Measurements from ENCODE around the gene ASPA.
"Not testable (repeated sequence)": the region's sequence is repeated elsewhere in the genome, so short reads cannot be mapped to it uniquely, and the experiment has no call there.

The ASPA gene

GRCh38 chr17:3507869-3508268 is 32.1 kb downstream of the ASPA start:
- no peak for DNase-seq
- ATAC-seq = no peak

DNA sequence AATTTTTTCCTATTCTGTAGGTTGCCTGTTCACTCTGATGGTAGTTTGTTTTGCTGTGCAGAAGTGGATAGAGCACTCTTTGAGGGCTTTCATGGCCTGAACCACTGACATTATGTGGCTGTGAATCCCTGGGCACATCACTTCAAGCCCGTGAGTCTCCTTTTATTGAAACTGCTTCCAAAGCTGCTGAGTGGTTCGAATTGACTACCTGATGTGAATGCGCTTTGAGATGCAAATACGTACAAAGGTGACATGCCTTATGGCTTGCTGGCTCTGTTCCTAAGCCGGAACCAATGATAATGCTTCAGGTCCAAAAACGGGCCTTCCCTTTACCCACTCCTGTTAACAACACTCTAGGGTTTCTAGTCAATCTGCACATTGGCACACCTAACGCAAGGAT is 34.3 kb downstream of the ASPA start:
- DNase-seq (no peak), ATAC-seq (no peak)

DNA sequence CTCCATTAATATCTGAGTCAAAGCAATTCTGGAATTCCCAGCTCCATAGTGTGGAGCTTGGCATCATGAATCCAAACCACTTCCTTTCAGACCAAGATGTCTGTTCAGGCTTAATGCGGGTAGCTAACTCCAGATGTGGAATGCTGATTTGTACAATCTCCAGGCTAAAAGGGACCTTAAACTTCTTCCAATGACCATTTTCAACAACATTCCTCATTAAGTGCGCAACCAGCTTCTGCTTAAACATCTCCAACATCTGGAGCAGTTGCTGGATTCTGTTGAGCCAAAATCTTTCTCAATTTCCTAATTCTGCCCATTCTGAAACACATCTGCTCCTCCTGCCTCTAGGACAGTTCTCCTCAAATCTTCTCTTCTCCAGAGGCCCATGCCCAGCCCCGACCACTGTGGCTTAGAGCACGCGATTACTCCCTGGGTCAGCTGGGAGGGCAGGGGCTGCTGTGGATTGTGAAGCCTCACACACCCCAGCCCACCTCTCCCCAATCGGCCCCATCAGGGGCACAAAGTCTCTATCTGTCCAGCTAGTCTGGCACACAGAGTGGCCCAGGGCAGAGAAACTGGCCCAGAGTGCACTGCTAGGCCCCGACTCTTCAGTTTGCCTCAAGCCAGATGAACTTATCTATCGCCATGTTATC is 36.2 kb downstream of the ASPA start:
- no peak for DNase-seq
- no peak for ATAC-seq

- DNase-seq = no peak
Measured at GRCh38 chr17:3512505-3513171, 36.8 kb downstream of the ASPA start.

DNA sequence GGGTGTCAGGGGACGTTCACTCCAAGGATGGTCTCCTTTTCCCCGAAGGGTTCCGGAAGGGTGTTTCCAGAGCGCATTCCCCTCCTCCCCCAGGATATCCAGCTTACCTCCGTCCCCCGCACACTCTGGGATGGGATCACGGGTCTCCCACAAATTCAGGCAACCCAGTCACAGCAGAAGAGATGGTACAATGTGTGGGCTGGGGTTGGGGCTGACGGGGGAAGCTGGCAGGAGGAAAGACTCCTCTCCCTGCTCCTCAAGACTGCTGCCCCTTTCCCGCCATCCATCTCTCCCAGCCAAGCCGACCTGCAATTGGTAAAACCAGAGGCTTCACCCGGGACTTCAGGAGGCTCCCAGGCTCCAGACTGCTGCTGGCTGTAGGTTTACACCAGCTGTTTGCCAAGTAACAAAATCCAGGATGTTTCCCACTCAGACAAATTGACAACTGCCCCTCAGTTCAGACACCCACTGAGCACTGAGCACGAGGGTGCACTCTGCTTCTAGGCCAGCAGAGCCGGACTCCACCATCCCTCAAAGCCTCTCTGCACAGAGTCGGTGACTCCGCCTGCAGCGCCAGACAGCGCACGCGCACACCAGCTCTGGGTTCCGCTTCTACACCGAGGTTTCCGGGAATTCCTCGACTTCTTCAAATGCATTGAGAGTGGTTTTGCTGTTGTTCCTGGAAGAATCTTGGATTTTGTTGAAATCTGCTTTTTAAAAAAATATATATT is 37.7 kb downstream of the ASPA start:
- no peak for ATAC-seq
- no peak for DNase-seq

More at GRCh38 chr17:3512505-3513171, 36.8 kb downstream of the ASPA start:
- ATAC-seq = no peak

DNA sequence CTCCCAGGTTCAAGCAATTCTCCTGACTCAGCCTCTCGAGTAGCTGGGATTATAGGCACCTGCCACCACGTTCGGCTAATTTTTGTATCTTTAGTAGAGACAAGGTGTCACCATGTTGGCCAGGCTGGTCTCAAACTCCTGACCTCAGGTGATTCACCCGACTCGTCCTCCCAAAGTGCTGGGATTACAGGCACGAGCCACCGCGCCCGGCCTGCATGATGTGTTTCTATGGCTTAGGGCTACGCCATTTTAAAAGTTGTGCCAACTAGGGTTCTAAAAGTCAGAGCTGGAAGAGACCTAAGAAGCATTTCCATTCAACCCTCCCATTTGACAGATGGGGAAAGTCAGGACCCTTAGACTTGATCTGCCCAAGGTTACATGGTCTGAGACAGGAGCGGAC is 38.4 kb downstream of the ASPA start:
- ATAC-seq, DNase-seq: not testable (repeated sequence)

- ATAC-seq = no peak
Measured at GRCh38 chr17:3514873-3515272, 39.1 kb downstream of the ASPA start.

GRCh38 chr17:3519472-3519871 is 43.7 kb downstream of the ASPA start:
- not testable (repeated sequence) for DNase-seq

More at GRCh38 chr17:3514873-3515272, 39.1 kb downstream of the ASPA start:
- DNase-seq = no peak

GRCh38 chr17:3524024-3524423 is 48.2 kb downstream of the ASPA start:
- DNase-seq (no peak), ATAC-seq (no peak)

More at GRCh38 chr17:3519472-3519871, 43.7 kb downstream of the ASPA start:
- not testable (repeated sequence) for ATAC-seq

DNA sequence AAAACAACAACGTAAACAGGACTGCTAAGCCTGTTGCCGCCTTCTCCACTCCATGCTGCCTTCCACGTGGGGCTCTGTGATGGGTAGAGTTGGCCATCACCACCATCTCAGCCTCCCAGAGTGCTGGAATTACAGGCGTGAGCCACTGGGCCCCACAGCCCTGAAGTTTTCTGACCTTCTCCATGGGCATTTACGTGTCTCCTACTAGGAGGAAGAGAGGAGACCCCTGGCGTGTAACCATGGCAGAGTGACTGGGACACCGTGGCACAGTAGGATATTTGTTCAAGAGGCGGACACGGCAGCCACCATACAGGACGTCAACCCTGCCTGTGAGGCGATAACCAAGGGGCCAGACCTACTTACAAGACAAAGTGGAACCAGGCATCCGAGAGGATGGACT is 50.7 kb downstream of the ASPA start:
- no peak for ATAC-seq
- no peak for DNase-seq

GRCh38 chr17:3526971-3527370 is 51.2 kb downstream of the ASPA start:
- DNase-seq = no peak
- no peak for ATAC-seq

- DNase-seq (no peak), ATAC-seq (no peak)
Measured at GRCh38 chr17:3527468-3527867, 51.7 kb downstream of the ASPA start.

GRCh38 chr17:3527896-3528295 is 52.1 kb downstream of the ASPA start:
- DNase-seq (no peak), ATAC-seq (no peak)

GRCh38 chr17:3528403-3528851 is 52.6 kb downstream of the ASPA start:
- ATAC-seq (no peak), DNase-seq (no peak)

GRCh38 chr17:3528880-3529511 is 53.2 kb downstream of the ASPA start:
- DNase-seq (no peak), ATAC-seq (no peak)

DNA sequence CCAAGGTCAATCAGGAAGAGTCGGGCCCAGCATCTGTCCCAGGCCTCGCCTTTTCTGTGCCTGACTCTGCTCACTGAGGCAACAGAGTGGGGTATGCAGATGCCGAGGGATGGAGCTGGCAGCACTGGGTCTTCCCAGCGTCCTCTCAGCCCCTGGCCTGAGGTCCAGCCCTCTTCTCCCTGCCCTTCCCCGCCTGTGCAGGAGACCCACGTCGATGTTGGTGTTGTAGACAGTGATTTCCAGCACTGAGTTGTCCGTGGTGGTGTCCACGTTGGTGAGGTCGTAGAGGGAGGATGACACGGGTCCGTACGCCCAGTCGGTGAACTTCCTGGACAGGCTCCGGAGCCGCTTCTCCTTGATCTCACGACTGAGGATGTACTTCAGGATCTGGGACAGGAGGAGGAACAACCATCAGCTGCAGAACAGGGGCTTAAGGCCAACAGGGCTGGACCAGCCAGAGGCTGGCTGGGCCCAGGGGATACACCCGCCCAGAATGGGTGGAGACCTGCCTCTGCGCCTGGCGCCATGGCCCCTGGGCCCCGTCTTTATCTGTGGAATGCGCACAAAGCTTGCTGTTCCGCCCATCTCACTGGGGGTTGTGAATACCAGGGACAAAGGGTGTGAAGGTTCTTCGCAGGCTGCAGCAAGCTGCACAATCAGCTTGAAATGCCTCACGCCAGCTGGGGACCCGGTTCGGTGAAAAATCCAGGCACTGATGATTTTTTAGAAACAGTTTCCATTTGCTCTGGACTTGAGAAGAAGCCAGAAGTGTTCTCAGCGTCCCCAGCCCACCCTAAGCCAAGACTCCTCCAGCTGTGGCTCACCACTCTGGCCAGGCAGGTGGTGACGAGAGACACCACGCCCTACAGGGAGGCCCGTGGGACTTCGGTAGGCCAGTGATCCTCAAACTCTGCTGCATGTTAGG is 54.3 kb downstream of the ASPA start:
- DNase-seq = no peak

DNA sequence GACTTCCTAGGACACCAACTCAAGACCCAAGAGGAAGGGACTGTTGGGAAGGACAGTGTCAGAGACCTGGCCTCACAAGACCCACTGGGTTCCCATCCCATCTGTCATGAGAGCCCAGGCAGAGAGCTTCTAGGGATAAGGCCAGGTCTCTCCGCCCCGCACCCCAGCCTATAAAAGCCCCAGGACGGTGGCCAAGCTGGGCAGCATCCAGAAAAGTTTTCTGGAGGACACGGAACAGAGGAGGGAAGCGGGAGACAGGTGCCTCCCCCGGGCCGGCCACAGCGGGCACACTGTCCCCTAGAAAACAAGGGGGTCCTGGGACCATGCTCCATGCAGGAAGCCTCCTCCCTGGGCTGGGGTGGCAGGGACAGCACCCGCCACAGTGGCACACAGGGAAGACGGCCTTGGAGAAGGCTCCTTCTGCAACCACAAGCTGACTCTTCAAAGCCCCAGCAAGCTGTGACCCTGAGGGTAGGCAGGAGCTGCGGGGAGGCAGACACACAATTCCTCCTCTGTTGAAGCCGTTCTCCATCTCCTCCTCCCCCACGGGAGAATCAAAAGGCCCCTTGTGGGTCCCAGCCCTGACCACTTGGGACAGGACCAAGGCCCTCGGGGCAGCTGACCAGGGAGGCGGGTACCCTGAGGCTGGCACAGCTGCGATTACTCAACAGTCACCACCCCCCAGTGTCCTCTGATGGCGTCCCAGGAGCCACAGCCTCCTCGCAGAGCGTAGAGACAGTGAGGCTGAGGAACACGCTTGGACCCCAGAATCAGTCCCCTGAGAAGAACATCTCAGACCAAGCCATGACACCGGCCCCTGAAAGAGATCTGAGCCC is 55.7 kb downstream of the ASPA start:
- DNase-seq = no peak
- ATAC-seq = no peak

More for the DNA sequence above, 54.3 kb downstream of the ASPA start:
- no peak for ATAC-seq

DNA sequence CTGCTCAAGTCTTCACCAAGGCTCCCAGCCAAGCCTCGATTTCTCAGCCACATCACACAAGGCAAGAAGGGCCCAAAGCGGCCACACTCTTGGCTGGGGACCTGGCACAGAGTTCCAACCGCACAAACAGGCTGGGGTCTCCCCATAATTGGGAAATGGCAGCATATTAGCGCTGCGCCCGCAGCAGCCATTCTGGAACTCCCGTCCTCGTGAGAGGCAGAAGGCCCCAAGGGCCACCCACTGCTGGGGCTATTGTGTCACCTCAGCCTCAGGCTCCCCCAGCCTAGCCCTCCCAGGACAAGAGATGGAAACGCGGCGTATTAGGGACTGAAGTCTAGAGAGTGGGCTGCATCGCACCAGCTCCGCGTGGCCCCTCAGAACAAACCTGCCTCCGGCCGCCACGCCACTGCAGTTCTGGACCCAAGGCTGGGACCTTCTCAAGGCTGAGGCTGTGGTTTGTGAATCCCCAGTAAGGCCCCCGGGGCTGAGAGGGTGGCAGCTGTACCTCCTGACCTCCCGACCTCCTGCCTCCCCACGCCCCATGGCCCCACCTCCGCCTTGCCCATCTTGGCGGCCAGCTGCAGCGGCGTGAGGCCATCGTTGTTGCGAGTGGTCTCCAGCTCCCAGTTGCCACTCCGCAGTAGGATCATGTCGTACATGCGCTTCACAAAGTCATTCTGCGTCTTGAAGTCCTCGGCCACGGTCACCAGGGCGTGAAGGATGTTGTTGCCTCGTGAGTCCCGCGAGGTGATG is 56.5 kb downstream of the ASPA start:
- ATAC-seq = no peak
- DNase-seq = no peak

DNA sequence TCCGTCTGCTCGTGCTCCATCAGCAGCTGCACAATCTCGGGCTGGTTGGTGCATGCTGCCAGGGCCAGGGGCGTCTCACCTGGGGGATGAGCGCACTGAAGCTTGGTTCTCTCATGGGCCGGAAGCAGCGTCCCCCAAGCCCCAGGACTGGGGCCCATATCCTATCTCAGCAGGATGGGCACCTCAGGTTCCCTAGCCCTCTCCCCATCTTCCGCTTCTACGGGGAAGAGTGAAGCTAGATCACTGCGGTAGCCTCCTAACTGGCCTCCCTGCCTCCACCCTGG is 57.0 kb downstream of the ASPA start:
- no peak for ATAC-seq
- no peak for DNase-seq

DNA sequence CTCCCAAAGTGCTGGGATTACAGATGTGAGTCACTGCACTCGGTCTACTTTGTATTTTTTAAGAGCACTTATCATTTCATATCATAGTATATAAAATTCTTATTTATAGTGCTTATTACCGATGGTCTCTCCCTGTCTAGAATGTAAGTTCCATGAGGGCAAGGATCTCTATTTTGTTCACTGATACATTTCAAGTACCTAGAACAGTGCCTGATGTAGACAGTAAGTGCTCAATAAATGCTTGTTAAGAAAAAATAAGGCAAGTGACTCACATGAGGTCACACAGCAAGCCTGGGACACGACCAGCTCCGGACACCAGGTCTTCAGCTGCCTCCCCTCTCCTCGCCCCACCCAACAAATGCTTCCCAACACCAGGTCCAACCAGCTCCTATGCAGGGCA is 58.0 kb downstream of the ASPA start:
- no peak for DNase-seq
- ATAC-seq = no peak

All from stimulated activated naive CD8-positive, alpha-beta T cell treated with anti-CD3 and anti-CD28 coated beads, Interleukin-15, Interleukin-2, amounts not matched to agents 100 U/mL and 50 U/mL, for 24 hours (primary cell).